KOPT-K1 (cell line): ENCODE data around the gene RBM39.
"Not testable (repeated sequence)": the region's sequence is repeated elsewhere in the genome, so short reads cannot be mapped to it uniquely, and the experiment has no call there.

Source experiments
- H3K27ac ChIP-seq: fragments of 200-600 bp; sonication (generic); 2 replicates; pipeline ENCODE4 v1.5.1; 2016; ENCODE audit warnings: antibody characterized with exemption, mild to moderate bottlenecking, low read depth, low read length; ENCODE audit not compliant: poor library complexity, severe bottlenecking
- H3K36me3 ChIP-seq: fragments of 200-600 bp; sonication (generic); 2 replicates; pipeline ENCODE4 v1.5.1; 2017; ENCODE audit warnings: antibody characterized with exemption, mild to moderate bottlenecking, low read length, moderate library complexity; ENCODE audit not compliant: insufficient read depth
- H3K9me3 ChIP-seq: fragments of 200-600 bp; sonication (generic); 2 replicates; pipeline ENCODE4 v1.5.1; 2017; ENCODE audit warnings: antibody characterized with exemption, low read length, mild to moderate bottlenecking; ENCODE audit not compliant: insufficient read depth, poor library complexity, severe bottlenecking

Gene RBM39

GRCh38 chr20:35723652-35724320 lies 18.3 kb downstream of the RBM39 start:
- not testable (repeated sequence) for H3K9me3 ChIP-seq, H3K27ac ChIP-seq
- peaks cover 99% of the 10 kb centered on the region for H3K36me3 ChIP-seq

- not testable (repeated sequence) for H3K27ac ChIP-seq, H3K9me3 ChIP-seq
- H3K36me3 ChIP-seq: peaks cover 99% of the 10 kb centered on the region
These were observed 18.8 kb downstream of the RBM39 start for GRCh38 chr20:35723275-35723639.

- H3K36me3 ChIP-seq: peaks cover 99% of the 10 kb centered on the region
- no peak overlapping the region for H3K27ac ChIP-seq
- H3K9me3 ChIP-seq: no peaks in the 10 kb centered on the region
These were observed 20.4 kb downstream of the RBM39 start for GRCh38 chr20:35721621-35722020.

- Histone ChIP-seq H3K36me3 (peaks cover 99% of the 10 kb centered on the region), H3K9me3 (no peaks in the 10 kb centered on the region), H3K27ac (no peak overlapping the region)
These were observed 20.8 kb downstream of the RBM39 start for GRCh38 chr20:35721219-35721618.

GRCh38 chr20:35720165-35721123 lies 21.6 kb downstream of the RBM39 start:
- H3K27ac ChIP-seq: no peak overlapping the region
- peaks cover 99% of the 10 kb centered on the region for H3K36me3 ChIP-seq
- H3K9me3 ChIP-seq: no peaks in the 10 kb centered on the region

GRCh38 chr20:35719717-35720116 lies 22.3 kb downstream of the RBM39 start:
- no peak overlapping the region for H3K27ac ChIP-seq
- no peaks in the 10 kb centered on the region for H3K9me3 ChIP-seq
- peaks cover 99% of the 10 kb centered on the region for H3K36me3 ChIP-seq

- Histone ChIP-seq H3K9me3 (no peaks in the 10 kb centered on the region), H3K36me3 (peaks cover 99% of the 10 kb centered on the region), H3K27ac (no peak overlapping the region)
These were observed 23.0 kb downstream of the RBM39 start for GRCh38 chr20:35718972-35719635.

GRCh38 chr20:35718321-35718720 lies 23.7 kb downstream of the RBM39 start:
- peaks cover 99% of the 10 kb centered on the region for H3K36me3 ChIP-seq
- not testable (repeated sequence) for H3K27ac ChIP-seq, H3K9me3 ChIP-seq

- peaks cover 100% of the 10 kb centered on the region for H3K36me3 ChIP-seq
- H3K27ac ChIP-seq: no peak overlapping the region
These were observed 25.7 kb downstream of the RBM39 start for GRCh38 chr20:35716330-35716729.

GRCh38 chr20:35715652-35716051 lies 26.4 kb downstream of the RBM39 start:
- no peak overlapping the region for H3K27ac ChIP-seq
- H3K36me3 ChIP-seq: peaks cover 100% of the 10 kb centered on the region
- no peaks in the 10 kb centered on the region for H3K9me3 ChIP-seq

More at GRCh38 chr20:35716330-35716729, 25.7 kb downstream of the RBM39 start:
- no peaks in the 10 kb centered on the region for H3K9me3 ChIP-seq

- Histone ChIP-seq H3K36me3 (peaks cover 100% of the 10 kb centered on the region), H3K9me3 (no peaks in the 10 kb centered on the region), H3K27ac (no peak overlapping the region)
These were observed 27.9 kb downstream of the RBM39 start for GRCh38 chr20:35714127-35714526.

GRCh38 chr20:35713120-35713519 lies 28.9 kb downstream of the RBM39 start:
- not testable (repeated sequence) for H3K27ac ChIP-seq, H3K9me3 ChIP-seq
- H3K36me3 ChIP-seq: peaks cover 100% of the 10 kb centered on the region

GRCh38 chr20:35711588-35712209 lies 30.4 kb downstream of the RBM39 start:
- H3K27ac ChIP-seq: no peak overlapping the region

GRCh38 chr20:35710884-35711587 lies 31.0 kb downstream of the RBM39 start:
- Histone ChIP-seq H3K36me3 (peaks cover 100% of the 10 kb centered on the region), H3K9me3 (no peaks in the 10 kb centered on the region), H3K27ac (no peak overlapping the region)

More at GRCh38 chr20:35711588-35712209, 30.4 kb downstream of the RBM39 start:
- Histone ChIP-seq H3K9me3 (no peaks in the 10 kb centered on the region), H3K36me3 (peaks cover 100% of the 10 kb centered on the region)
